Hepatocyte (in vitro differentiated cells): ENCODE data around the gene MYO1E. TPM values are rescaled to one million over a fixed set of nuclear protein-coding genes. Genes with fewer than 3 reads are reported as not detected.

ENCODE experiments used
- DNase-seq: peaks from one replicate; pipeline ENCODE4 v3.0.0-alpha.2; 2016; ENCODE audit warnings: low spot score
- H2AFZ ChIP-seq: fragments of 200-600 bp; sonication (generic); 2 replicates; pipeline ENCODE4 v1.6.0; 2016; ENCODE audit warnings: antibody characterized with exemption, mild to moderate bottlenecking
- H3K27ac ChIP-seq: fragments of 200-600 bp; sonication (generic); 2 replicates; pipeline ENCODE4 v1.5.1; 2016; ENCODE audit warnings: mild to moderate bottlenecking
- H3K27me3 ChIP-seq: fragments of 200-600 bp; sonication (generic); 2 replicates; pipeline ENCODE4 v1.6.1; 2016
- H3K36me3 ChIP-seq: fragments of 200-600 bp; sonication (generic); replicated peaks from 2 replicates; pipeline ENCODE4 v1.5.1; 2016; ENCODE audit warnings: low read depth; ENCODE audit not compliant: insufficient read depth
- H3K4me1 ChIP-seq: fragments of 200-600 bp; sonication (generic); 2 replicates; pipeline ENCODE4 v1.5.1; 2016; ENCODE audit warnings: mild to moderate bottlenecking, moderate library complexity; ENCODE audit not compliant: insufficient read depth
- H3K4me2 ChIP-seq: fragments of 200-600 bp; sonication (generic); 2 replicates; pipeline ENCODE4 v1.6.0; 2016
- H3K4me3 ChIP-seq: fragments of 200-600 bp; sonication (generic); 2 replicates; pipeline ENCODE4 v1.5.1; 2016; ENCODE audit warnings: mild to moderate bottlenecking
- H3K79me2 ChIP-seq: fragments of 200-600 bp; sonication (generic); 2 replicates; pipeline ENCODE4 v1.6.0; 2017; ENCODE audit warnings: mild to moderate bottlenecking
- H3K9me2 ChIP-seq: fragments of 200-600 bp; sonication (generic); replicated peaks from 2 replicates; pipeline ENCODE4 v1.6.0; 2017; ENCODE audit warnings: mild to moderate bottlenecking; ENCODE audit not compliant: insufficient read depth
- H3K9me3 ChIP-seq: fragments of 200-600 bp; sonication (generic); 2 replicates; pipeline ENCODE4 v1.5.1; 2016; ENCODE audit warnings: low read depth, mild to moderate bottlenecking
- H4K20me1 ChIP-seq: fragments of 200-600 bp; sonication (generic); 2 replicates; pipeline ENCODE4 v1.6.0; 2016; ENCODE audit warnings: mild to moderate bottlenecking; ENCODE audit not compliant: insufficient read depth, poor library complexity, severe bottlenecking
- CTCF ChIP-seq: fragments of 200-600 bp; sonication (generic); IDR thresholded peaks from 2 replicates; pipeline ENCODE4 v1.5.1; 2016; ENCODE audit warnings: antibody characterized with exemption, mild to moderate bottlenecking; ENCODE audit not compliant: poor library complexity
- EZH2 ChIP-seq: fragments of 200-600 bp; sonication (generic); IDR thresholded peaks from 2 replicates; pipeline ENCODE4 v1.6.1; 2016; ENCODE audit warnings: antibody characterized with exemption, mild to moderate bottlenecking, borderline replicate concordance
- EZH2phosphoT487 ChIP-seq: fragments of 200-600 bp; sonication (generic); IDR thresholded peaks from one replicate; pipeline ENCODE4 v1.6.1; 2018; ENCODE audit warnings: antibody characterized with exemption, mild to moderate bottlenecking, low read depth, moderate library complexity; ENCODE audit not compliant: unreplicated experiment, severe bottlenecking
- WGBS: methylation state at CpG from one replicate; pipeline ENCODE4 v1.1.6; 2016; ENCODE audit warnings: low lambda C conversion rate; ENCODE audit errors: missing lambda C conversion rate; 5-methylcytosine and 5-hydroxymethylcytosine counted together
- polyA plus RNA-seq: library from polyadenylated mRNA; unstranded; fragments of >200 nt; fragmentation: Nextera tagmentation; extraction: Ambion mirVana; gene quantifications from 2 replicates; pipeline ENCODE4 v1.2.1, GENCODE V29; 2016
- total RNA-seq: library from RNA; depleted of rRNA; stranded (reverse); fragments of >200 nt; gene quantifications from 2 replicates; pipeline ENCODE4 v1.2.3, GENCODE V29; 2014

MYO1E gene
- total and polyA plus RNA-seq, 2 experiments from 2014 or later: 107 to 111 TPM

- no peaks in the 10 kb centered on the region for H3K9me2 ChIP-seq
- H3K36me3 ChIP-seq: no peaks in the 10 kb centered on the region
- WGBS: 91% methylated on average over 8 of the region's 8 CpGs
- no peaks in the 10 kb centered on the region for H3K79me2 ChIP-seq
- no peaks in the 10 kb centered on the region for H3K27me3 ChIP-seq
- H3K9me3 ChIP-seq: no peaks in the 10 kb centered on the region
- no peak overlapping the region for H3K4me3 ChIP-seq
- no peak overlapping the region for H3K27ac ChIP-seq
- no peak overlapping the region for H3K4me2 ChIP-seq
- H2AFZ ChIP-seq: no peak overlapping the region
- no peak for TF ChIP-seq CTCF
- no peak for TF ChIP-seq EZH2phosphoT487
- TF ChIP-seq EZH2: no peak
- no peak for DNase-seq
- H4K20me1 ChIP-seq: no peaks in the 10 kb centered on the region
- no peaks in the 10 kb centered on the region for H3K4me1 ChIP-seq
Observed at GRCh38 chr15:59153466-59153865, 219.2 kb downstream of the MYO1E start.

DNA sequence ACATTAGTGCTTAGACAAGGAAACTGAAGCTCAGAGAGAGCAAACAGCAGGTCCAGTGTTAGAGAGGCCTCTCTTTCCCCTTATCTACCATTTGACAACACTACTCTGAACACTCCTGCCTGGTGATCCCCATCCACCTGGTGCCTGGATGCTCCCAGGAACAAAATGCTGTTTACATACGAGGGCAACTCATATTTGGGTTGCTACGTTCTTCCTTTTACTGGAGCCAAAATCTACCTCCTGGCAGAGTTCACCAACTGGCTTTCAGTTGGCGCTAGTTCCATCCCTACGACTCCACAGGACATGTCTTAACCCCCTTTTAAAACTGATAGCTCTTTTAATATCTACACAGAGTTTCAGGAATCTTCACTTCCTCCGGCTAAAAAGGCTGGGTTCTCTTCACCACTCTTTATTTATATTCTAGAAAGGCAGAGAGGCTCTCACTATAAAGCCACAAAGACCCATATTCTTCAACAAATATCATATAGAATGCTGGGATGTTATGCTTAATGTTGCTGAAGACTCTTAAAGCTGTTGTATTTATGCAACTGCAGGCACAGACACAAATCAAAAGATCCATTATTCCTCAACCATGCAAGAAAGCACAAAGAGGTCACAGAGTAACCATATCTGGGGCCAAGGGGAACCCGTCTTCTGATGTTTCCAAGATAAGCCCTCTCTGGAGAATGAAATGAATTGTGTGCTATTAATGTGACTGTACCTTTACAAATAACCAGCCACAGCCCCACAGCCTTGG, 219.8 kb downstream of the MYO1E start:
- Histone ChIP-seq H3K4me1 (no peaks in the 10 kb centered on the region), H3K36me3 (no peaks in the 10 kb centered on the region), H2AFZ (no peak overlapping the region), H3K4me3 (no peak overlapping the region), H3K27me3 (no peaks in the 10 kb centered on the region), H4K20me1 (no peaks in the 10 kb centered on the region), H3K79me2 (no peaks in the 10 kb centered on the region), H3K9me2 (no peaks in the 10 kb centered on the region), H3K27ac (no peak overlapping the region), H3K9me3 (no peaks in the 10 kb centered on the region), H3K4me2 (no peak overlapping the region)
- TF ChIP-seq CTCF (no peak), EZH2phosphoT487 (no peak), EZH2 (no peak)
- 87% methylated on average over 6 of the region's 6 CpGs for WGBS
- DNase-seq: no peak

DNA sequence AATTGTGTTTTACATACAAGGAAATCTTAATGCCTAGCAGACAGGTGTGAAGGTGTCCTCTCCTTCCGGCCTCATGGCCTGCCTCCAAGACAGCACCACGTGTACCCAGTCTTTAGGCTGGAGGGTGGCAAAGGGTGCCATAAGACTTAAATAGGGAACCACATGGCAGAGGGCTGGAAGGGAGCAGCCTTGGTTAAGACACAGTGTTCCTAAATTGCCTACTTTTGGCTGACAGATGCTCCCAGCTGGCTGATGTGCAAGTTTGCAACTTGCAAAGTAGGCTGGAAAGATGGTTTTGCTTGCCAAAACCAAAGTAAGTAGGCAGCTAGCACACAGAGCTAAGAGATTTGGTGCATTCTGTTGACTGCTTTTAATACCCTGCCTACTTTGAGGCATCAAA, 222.5 kb downstream of the MYO1E start:
- no peak for DNase-seq
- Histone ChIP-seq H4K20me1 (no peaks in the 10 kb centered on the region), H3K9me3 (no peaks in the 10 kb centered on the region), H3K9me2 (no peaks in the 10 kb centered on the region), H3K4me2 (no peak overlapping the region), H3K27ac (no peak overlapping the region), H3K4me1 (no peaks in the 10 kb centered on the region), H3K27me3 (no peaks in the 10 kb centered on the region), H3K36me3 (no peaks in the 10 kb centered on the region), H2AFZ (no peak overlapping the region), H3K4me3 (no peak overlapping the region), H3K79me2 (no peaks in the 10 kb centered on the region)
- TF ChIP-seq EZH2 (no peak), CTCF (no peak), EZH2phosphoT487 (no peak)
- 84% methylated on average over 2 of the region's 2 CpGs for WGBS
